K562 (cell line): ENCODE measurements around the gene HLA-E. TPM values are rescaled to one million over a fixed set of nuclear protein-coding genes. Genes with fewer than 3 reads are reported as not detected.

Experiments
- ASH1L ChIP-seq: fragments of 450-650 bp; IDR thresholded peaks from 2 replicates; pipeline ENCODE4 v1.6.1; 2018; ENCODE audit warnings: borderline replicate concordance, mild to moderate bottlenecking, low read depth; ENCODE audit not compliant: partially characterized antibody
- CBX3 ChIP-seq, 2 experiments: IDR thresholded peaks; 1 replicate in 1 of 2; 2 replicates in 1 of 2; pipeline ENCODE4 v1.6.1; 2012; ENCODE audit warnings: inconsistent platforms in 2 of 2, low read length in 2 of 2, borderline replicate concordance in 1 of 2, control low read depth in 1 of 2
- CREM ChIP-seq: IDR thresholded peaks from 2 replicates; pipeline ENCODE4 v1.6.1; 2014; ENCODE audit warnings: antibody characterized with exemption, low read depth
- DMBX1 ChIP-seq: fragments of 250-450 bp; sonication (Bioruptor Pico); IDR thresholded peaks from 2 replicates; pipeline ENCODE4 v1.8.0; 2022; ENCODE audit warnings: inconsistent platforms, mild to moderate bottlenecking, moderate library complexity, borderline replicate concordance
- ELF4 ChIP-seq: fragments of 450-650 bp; formaldehyde crosslinking; IDR thresholded peaks from 2 replicates; pipeline ENCODE4 v1.4.0; 2022; ENCODE audit warnings: missing genetic modification characterization
- NFE2L1 ChIP-seq: fragments of 450-650 bp; IDR thresholded peaks from 2 replicates; pipeline ENCODE4 v1.6.1; 2016; ENCODE audit warnings: missing genetic modification characterization, low read depth, mild to moderate bottlenecking, missing compliant biosample characterization, moderate library complexity, borderline replicate concordance
- NR1H2 ChIP-seq: sonication (generic); formaldehyde crosslinking; IDR thresholded peaks from 2 replicates; pipeline ENCODE4 v1.4.0; 2020; ENCODE audit warnings: mild to moderate bottlenecking, missing genetic modification reagents
- PCBP2 ChIP-seq: fragments of 200-400 bp; formaldehyde crosslinking; IDR thresholded peaks from 2 replicates; pipeline ENCODE4 v1.6.1; 2018; ENCODE audit warnings: low read length, low read depth, mild to moderate bottlenecking, moderate library complexity; ENCODE audit not compliant: poor library complexity, severe bottlenecking
- POLR2A ChIP-seq: fragments of 450-650 bp; conservative IDR thresholded peaks from 2 replicates; pipeline ENCODE4 v1.6.1; 2016
- TCF3 ChIP-seq: sonication (generic); formaldehyde crosslinking; IDR thresholded peaks from 2 replicates; pipeline ENCODE4 v1.4.0; 2020; ENCODE audit warnings: mild to moderate bottlenecking, missing genetic modification reagents
- TCF7 ChIP-seq: sonication (generic); IDR thresholded peaks from 2 replicates; pipeline ENCODE4 v1.6.1; 2016; ENCODE audit warnings: antibody characterized with exemption, borderline replicate concordance
- ZEB2 ChIP-seq: fragments of 450-650 bp; IDR thresholded peaks from 2 replicates; pipeline ENCODE4 v1.6.1; 2016
- ZFP1 ChIP-seq: fragments of 450-650 bp; formaldehyde crosslinking; IDR thresholded peaks from 2 replicates; pipeline ENCODE4 v1.4.0; 2020; ENCODE audit warnings: mild to moderate bottlenecking, mixed read lengths
- ZFX ChIP-seq: sonication (generic); formaldehyde crosslinking; IDR thresholded peaks from 2 replicates; pipeline ENCODE4 v1.8.0; 2022; ENCODE audit warnings: mild to moderate bottlenecking, missing genetic modification reagents, moderate library complexity
- ZNF184 ChIP-seq: sonication (generic); formaldehyde crosslinking; IDR thresholded peaks from 2 replicates; pipeline ENCODE4 v1.5.0; 2020; ENCODE audit warnings: missing genetic modification reagents
- ZNF24 ChIP-seq: fragments of 450-650 bp; IDR thresholded peaks from 2 replicates; pipeline ENCODE4 v1.6.1; 2016
- ZNF263 ChIP-seq: sonication (generic); formaldehyde crosslinking; IDR thresholded peaks from 2 replicates; pipeline ENCODE4 v1.8.0; 2022; ENCODE audit warnings: mild to moderate bottlenecking, missing genetic modification reagents, borderline replicate concordance
- ZNF282 ChIP-seq: sonication (generic); formaldehyde crosslinking; IDR thresholded peaks from 2 replicates; pipeline ENCODE4 v1.8.1; 2023; ENCODE audit warnings: missing genetic modification reagents
- ZNF41 ChIP-seq: fragments of 250-450 bp; sonication (Bioruptor Pico); conservative IDR thresholded peaks from 2 replicates; pipeline ENCODE4 v1.4.0; 2020; ENCODE audit warnings: mild to moderate bottlenecking
- ZNF436 ChIP-seq: fragments of 250-450, 450-650 bp; sonication (Bioruptor Pico); formaldehyde crosslinking; IDR thresholded peaks from 2 replicates; pipeline ENCODE4 v1.7.0; 2020; ENCODE audit warnings: mild to moderate bottlenecking
- ZNF551 ChIP-seq: fragments of 250-450 bp; sonication (Bioruptor Pico); IDR thresholded peaks from 2 replicates; pipeline ENCODE4 v1.5.0; 2021; ENCODE audit warnings: mild to moderate bottlenecking, moderate library complexity
- ZNF695 ChIP-seq: fragments of 450-650 bp; formaldehyde crosslinking; IDR thresholded peaks from 2 replicates; pipeline ENCODE4 v1.4.0; 2020; ENCODE audit warnings: mild to moderate bottlenecking, moderate library complexity
- ZNF75A ChIP-seq: fragments of 450-650 bp; formaldehyde crosslinking; IDR thresholded peaks from 2 replicates; pipeline ENCODE4 v1.4.0; 2020; ENCODE audit warnings: mild to moderate bottlenecking
- polyA plus RNA-seq, 8 experiments: library from polyadenylated mRNA; depleted of rRNA in 4 of 8; stranded (reverse) in 5 of 8; unstranded in 3 of 8; fragments of >200 nt; fragmentation: Nextera tagmentation in 2 of 8; fragmentation: Illumina TruSeq in 1 of 8; extraction: Ambion mirVana in 2 of 8; extraction: Trizol in 1 of 8; gene quantifications; 2 replicates each; pipeline versions ENCODE4 v1.2.1 to v1.2.3, GENCODE V29; 2011 to 2014; ENCODE audit warnings: inconsistent platforms in 1 of 8, missing spikeins in 1 of 8
- total RNA-seq, 7 experiments: library from RNA; depleted of rRNA in 6 of 7; stranded (reverse); fragments of >200 nt in 6 of 7; fragmentation: Illumina TruSeq in 2 of 7; extraction: Trizol in 2 of 7; gene quantifications; 2 replicates each; pipeline versions ENCODE4 v1.2.1 to v1.2.3, GENCODE V29; 2011 to 2021; ENCODE audit warnings: low replicate concordance in 1 of 7
- TF ChIP-seq, protein P1 (sequence below), 2 experiments: fragments of 450-650 bp; IDR thresholded peaks; 2 replicates each; pipeline ENCODE4 v1.6.1; 2018; ENCODE audit warnings: mild to moderate bottlenecking in 2 of 2, low read depth in 1 of 2; ENCODE audit not compliant: partially characterized antibody in 2 of 2
- TF ChIP-seq, protein P2 (sequence below): fragments of 250-450 bp; sonication (Bioruptor Pico); IDR thresholded peaks from 2 replicates; pipeline ENCODE4 v1.6.1; 2021; ENCODE audit warnings: mild to moderate bottlenecking
- TF ChIP-seq, protein P3 (sequence below): fragments of 250-450 bp; sonication (Bioruptor Pico); IDR thresholded peaks from 2 replicates; pipeline ENCODE4 v1.9.0; 2021; ENCODE audit warnings: mild to moderate bottlenecking

HLA-E gene
- total and polyA plus RNA-seq, 9 of the 15 experiments (the other 6 are each of a cell fraction or from before 2014, with no cell fraction given) = 3.2 to 39.9 (median 26.8) TPM

DNA sequence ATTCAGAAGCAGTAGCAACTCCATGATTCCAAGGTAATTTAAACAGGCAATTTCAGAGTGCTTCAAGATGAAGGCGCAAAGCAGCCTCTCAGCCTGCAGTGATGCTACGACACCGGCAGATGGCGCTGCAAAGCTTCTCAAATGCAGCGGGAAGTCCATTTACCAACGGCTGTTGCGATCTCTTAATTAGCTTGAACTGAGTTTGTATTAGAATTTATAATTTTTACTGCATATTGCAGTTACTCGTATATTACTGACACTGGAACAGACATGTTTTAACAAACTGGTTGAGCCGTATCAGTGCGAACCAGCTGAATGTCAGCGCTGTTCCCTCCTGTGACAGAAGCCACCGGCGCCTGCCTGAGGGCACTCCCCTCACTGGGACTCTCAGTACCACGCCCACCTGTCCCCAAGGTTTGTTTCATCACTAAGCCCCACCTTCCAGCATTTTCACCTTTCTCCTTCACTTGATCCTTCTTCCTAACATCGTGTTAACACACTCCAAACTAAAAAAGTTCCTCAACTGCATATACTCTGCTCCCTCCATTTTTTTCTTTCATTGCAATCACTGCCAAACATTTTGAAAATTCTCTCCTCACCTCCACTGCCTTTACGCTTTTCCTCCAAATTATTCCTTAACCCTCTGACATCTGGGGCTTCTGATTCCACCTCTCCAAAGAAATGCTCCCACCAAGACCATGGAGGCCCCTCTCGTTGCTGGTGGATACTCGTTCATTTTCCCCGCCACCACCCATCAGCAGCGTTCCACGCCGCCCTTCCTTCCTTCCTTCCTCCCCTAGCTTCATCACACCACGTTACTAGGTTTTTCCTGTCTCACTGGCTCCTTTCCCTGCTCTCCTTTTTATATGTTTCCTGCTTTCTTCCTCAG lies 52.5 kb downstream of the HLA-E start (continued):
- TF ChIP-seq ZNF436 (CRISPR knock-in tag) = no peak
- no peak for TF ChIP-seq ZFX (CRISPR knock-in tag)
- TF ChIP-seq ZNF75A = no peak
- TF ChIP-seq ZEB2 = no peak
- no peak for TF ChIP-seq ZFP1 (CRISPR knock-in tag)
- TF ChIP-seq CBX3 (IDR thresholded peaks at IDR 0.05; ENCODE audit: borderline replicate concordance in 1 of 2, low read length in 2 of 2) = 0 out of 3 replicates have a peak, but pooled peaks of 1 of the 2 experiments have one; percentile 26
- no peak for TF ChIP-seq ZNF24
- peak; percentile 43 for TF ChIP-seq POLR2A
- TF ChIP-seq TCF3 = no peak
- TF ChIP-seq ASH1L = no peak
- TF ChIP-seq, protein P1, sequence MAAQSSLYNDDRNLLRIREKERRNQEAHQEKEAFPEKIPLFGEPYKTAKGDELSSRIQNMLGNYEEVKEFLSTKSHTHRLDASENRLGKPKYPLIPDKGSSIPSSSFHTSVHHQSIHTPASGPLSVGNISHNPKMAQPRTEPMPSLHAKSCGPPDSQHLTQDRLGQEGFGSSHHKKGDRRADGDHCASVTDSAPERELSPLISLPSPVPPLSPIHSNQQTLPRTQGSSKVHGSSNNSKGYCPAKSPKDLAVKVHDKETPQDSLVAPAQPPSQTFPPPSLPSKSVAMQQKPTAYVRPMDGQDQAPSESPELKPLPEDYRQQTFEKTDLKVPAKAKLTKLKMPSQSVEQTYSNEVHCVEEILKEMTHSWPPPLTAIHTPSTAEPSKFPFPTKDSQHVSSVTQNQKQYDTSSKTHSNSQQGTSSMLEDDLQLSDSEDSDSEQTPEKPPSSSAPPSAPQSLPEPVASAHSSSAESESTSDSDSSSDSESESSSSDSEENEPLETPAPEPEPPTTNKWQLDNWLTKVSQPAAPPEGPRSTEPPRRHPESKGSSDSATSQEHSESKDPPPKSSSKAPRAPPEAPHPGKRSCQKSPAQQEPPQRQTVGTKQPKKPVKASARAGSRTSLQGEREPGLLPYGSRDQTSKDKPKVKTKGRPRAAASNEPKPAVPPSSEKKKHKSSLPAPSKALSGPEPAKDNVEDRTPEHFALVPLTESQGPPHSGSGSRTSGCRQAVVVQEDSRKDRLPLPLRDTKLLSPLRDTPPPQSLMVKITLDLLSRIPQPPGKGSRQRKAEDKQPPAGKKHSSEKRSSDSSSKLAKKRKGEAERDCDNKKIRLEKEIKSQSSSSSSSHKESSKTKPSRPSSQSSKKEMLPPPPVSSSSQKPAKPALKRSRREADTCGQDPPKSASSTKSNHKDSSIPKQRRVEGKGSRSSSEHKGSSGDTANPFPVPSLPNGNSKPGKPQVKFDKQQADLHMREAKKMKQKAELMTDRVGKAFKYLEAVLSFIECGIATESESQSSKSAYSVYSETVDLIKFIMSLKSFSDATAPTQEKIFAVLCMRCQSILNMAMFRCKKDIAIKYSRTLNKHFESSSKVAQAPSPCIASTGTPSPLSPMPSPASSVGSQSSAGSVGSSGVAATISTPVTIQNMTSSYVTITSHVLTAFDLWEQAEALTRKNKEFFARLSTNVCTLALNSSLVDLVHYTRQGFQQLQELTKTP (IDR thresholded peaks at IDR 0.05; ENCODE audit: low read depth in 1 of 2, partially characterized antibody in 2 of 2) = no peak
- TF ChIP-seq, protein P2, sequence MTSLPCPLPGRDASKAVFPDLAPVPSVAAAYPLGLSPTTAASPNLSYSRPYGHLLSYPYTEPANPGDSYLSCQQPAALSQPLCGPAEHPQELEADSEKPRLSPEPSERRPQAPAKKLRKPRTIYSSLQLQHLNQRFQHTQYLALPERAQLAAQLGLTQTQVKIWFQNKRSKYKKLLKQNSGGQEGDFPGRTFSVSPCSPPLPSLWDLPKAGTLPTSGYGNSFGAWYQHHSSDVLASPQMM (CRISPR knock-in tag) = no peak
- no peak for TF ChIP-seq NR1H2 (CRISPR knock-in tag)
- no peak for TF ChIP-seq ZNF184 (CRISPR knock-in tag)
- TF ChIP-seq NFE2L1 (tag) = no peak
- TF ChIP-seq TCF7 = no peak
- TF ChIP-seq ZNF695 (CRISPR knock-in tag) = no peak
- no peak for TF ChIP-seq PCBP2
- peak; percentile 17; the same call in 1 of the 2 replicates for TF ChIP-seq ZNF41 (CRISPR knock-in tag)
- peak; percentile 79 for TF ChIP-seq CREM
- no peak for TF ChIP-seq ZNF551 (CRISPR knock-in tag)
- 0 out of 2 replicates have a peak, but pooled peaks have one; percentile 20 for TF ChIP-seq ZNF263 (CRISPR knock-in tag)
- TF ChIP-seq ZNF282 (CRISPR knock-in tag) = no peak
- TF ChIP-seq, protein P3, sequence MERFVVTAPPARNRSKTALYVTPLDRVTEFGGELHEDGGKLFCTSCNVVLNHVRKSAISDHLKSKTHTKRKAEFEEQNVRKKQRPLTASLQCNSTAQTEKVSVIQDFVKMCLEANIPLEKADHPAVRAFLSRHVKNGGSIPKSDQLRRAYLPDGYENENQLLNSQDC (CRISPR knock-in tag) = no peak; the same call in 1 of the 2 replicates
- TF ChIP-seq ELF4 (CRISPR knock-in tag) = peak; percentile 40; the same call in 1 of the 2 replicates
- 0 out of 2 replicates have a peak, but pooled peaks have one; percentile 40 for TF ChIP-seq DMBX1
